GM10248 (cell line): ENCODE data around the gene PRR5L.
"Not testable (repeated sequence)": the region's sequence is repeated elsewhere in the genome, so short reads cannot be mapped to it uniquely, and the experiment has no call there.

Source experiments
- CTCF ChIA-PET: fragments of 300-600 bp; sonication (Branson Sonifier 250); formaldehyde crosslinking; extraction: SDS; loops from one replicate; lab custom pipeline; 2021; ENCODE audit warnings: antibody characterized with exemption; lab: Yijun Ruan, JAX
- POLR2A ChIA-PET: fragments of 350-650 bp; sonication (Branson Sonifier 250); formaldehyde crosslinking; extraction: SDS; loops from one replicate; lab custom pipeline; 2020; ENCODE audit warnings: antibody characterized with exemption; lab: Yijun Ruan, JAX
- DNase-seq: peaks from one replicate; pipeline ENCODE4 v3.0.0; 2012; ENCODE audit errors: extremely low spot score
- TF ChIP-seq, protein P1 (sequence below): IDR thresholded peaks from 2 replicates; pipeline ENCODE4 v1.5.1; 2012; ENCODE audit warnings: mild to moderate bottlenecking, low read depth; ENCODE audit errors: extremely low read depth, missing control alignments, control extremely low read depth

The PRR5L gene

DNA sequence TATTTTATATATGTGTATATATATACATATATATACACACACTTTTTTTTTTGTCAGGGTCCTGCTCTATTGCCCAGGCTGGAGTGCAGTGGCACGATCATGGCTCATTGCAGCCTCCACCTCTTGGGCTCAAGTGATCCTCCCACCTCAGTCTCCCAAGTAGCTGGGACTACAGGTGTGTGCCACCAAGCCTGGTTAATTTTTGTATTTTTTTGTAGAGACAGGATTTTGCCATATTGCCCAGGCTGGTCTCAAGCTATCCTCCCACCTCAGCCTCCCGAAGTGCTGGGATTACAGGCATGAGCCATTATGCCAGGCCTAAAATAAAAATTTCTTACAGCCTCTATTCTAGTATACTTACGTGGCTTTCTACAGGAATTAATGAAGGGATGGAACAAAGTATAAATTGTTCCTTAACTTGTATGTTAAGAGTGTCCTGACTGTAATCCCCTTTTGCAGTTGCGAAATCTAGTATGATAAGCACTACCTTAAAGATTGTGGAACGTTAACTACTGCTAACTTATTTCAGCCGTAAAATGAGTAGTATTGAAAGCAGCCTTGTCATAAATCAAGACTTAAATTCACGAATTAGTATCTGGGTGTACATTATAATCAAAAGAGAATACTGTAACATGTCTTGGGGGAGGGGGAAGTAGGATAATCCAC is 211.9 kb downstream of the PRR5L start:
- ChIA-PET POLR2A (interaction anchor here (0.6 to 1.1 kb wide), 2 partner anchors 96 to 892 kb away, joined by 3 read pairs; no protein-coding TSS in a partner anchor), CTCF (interaction anchor here (1.2 to 3.6 kb wide), 8 partner anchors 9 to 240 kb away, joined by 3 to 40 read pairs (median 10); partner anchors contain the start of gene COMMD9)

DNA sequence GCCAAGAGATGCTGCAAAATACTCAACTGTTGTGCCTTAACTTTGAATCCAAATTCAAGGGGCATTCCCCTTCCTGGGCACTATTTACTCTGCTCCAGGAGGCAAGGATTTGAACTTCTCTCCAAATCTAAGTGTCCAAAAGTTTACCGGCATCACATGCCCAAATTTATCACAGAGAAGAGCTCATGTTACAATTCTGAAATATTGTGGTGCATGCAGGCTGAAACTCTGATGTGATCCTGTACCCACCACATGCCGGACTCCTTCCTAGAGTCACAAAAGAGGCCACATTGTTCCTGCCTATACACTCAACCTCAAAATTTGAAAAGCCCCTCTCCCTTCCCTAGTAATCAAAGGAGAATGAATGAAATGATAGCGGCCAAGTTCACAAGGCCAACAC is 212.7 kb downstream of the PRR5L start:
- CTCF ChIA-PET = interaction anchor here (0.8 to 3.6 kb wide), 14 partner anchors 10 to 239 kb away, joined by 3 to 40 read pairs (median 5); partner anchors contain the start of gene COMMD9
- DNase-seq = no peak
- TF ChIP-seq, protein P1, sequence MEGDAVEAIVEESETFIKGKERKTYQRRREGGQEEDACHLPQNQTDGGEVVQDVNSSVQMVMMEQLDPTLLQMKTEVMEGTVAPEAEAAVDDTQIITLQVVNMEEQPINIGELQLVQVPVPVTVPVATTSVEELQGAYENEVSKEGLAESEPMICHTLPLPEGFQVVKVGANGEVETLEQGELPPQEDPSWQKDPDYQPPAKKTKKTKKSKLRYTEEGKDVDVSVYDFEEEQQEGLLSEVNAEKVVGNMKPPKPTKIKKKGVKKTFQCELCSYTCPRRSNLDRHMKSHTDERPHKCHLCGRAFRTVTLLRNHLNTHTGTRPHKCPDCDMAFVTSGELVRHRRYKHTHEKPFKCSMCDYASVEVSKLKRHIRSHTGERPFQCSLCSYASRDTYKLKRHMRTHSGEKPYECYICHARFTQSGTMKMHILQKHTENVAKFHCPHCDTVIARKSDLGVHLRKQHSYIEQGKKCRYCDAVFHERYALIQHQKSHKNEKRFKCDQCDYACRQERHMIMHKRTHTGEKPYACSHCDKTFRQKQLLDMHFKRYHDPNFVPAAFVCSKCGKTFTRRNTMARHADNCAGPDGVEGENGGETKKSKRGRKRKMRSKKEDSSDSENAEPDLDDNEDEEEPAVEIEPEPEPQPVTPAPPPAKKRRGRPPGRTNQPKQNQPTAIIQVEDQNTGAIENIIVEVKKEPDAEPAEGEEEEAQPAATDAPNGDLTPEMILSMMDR = no peak
- POLR2A ChIA-PET = interaction anchor here (0.6 to 1.1 kb wide), 2 partner anchors 97 to 893 kb away, joined by 3 read pairs; no protein-coding TSS in a partner anchor

More for the DNA sequence above, 211.9 kb downstream of the PRR5L start:
- no peak for DNase-seq
- TF ChIP-seq, protein P1 = no peak

DNA sequence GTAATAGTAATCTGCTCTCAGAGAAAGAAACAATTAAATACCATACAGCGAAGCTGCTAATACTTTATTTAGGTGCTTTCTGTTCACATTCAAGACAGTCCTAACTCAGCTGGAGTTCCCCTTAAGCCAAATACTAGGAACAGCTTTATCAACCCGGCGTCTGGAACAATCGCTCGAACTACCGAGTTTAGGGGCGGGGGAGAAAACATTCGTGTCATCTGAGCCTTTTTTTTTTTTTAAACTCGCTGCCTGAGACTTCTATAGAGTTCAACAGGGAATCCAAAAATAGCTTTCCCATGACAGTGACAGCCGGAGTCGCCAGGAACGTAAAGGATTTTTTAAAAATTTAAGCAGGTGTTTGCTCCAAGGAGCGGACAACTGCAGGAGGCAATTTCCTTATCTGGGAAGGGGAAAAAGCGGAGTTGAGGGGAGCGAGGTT is 213.1 kb downstream of the PRR5L start:
- POLR2A ChIA-PET = no interaction called here
- CTCF ChIA-PET = interaction anchor here (0.8 to 3.6 kb wide), 16 partner anchors 10 to 238 kb away, joined by 3 to 40 read pairs (median 5); partner anchors contain the start of gene COMMD9
- TF ChIP-seq, protein P1 = no peak
- DNase-seq = peak; percentile 16

DNA sequence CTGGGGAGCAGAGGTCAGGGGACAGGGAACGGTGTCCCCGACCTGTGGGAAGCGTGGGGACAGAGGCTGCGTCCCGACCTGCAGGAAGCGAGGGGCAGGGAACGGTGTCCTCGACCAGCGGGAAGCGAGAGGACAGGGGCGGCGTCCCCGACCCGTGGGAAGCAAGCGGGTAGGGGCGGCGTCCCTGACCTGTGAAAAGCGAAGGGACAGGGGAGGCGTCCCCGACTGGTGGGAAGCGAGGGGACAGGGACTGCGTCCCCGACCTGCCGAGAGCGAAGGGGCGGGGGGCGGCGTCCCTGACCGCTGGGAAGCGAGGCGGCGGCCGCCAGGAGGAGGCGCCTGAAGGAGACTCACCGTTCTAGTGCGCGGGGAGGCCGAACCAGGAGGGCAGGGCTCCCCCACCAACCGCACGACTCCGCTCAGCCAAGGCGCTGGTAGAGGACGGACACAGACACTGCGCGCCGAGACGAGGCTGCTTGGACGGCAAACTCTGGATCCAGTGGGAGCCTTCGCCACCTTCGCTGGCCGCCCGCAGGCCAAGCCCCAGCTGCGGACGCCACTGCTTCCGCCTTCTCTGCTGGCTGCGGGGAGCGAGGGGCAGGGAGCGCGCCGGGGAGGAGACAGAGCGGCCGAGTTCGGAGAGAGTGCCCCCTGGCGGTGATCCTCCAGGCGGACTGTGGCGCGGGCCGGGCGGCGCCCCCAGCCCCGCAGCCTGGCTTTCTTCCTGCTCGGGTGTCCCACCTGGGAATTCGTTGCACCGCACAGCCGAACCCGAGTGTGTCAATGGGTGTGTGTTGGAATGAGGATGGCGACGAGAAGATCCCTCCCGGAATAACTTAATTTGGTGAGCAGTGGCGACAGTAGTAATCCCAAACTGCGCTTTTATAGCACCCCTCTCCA is 213.9 kb downstream of the PRR5L start, which contains the start of gene TRAF6:
TSS of gene TRAF6 (minus strand) at position 579 of the 900 bp plus-strand sequence. CDS start 8,757 bp downstream, outside the sequence.
- TF ChIP-seq, protein P1 = peak; percentile 92
- POLR2A ChIA-PET = interaction anchor here (0.6 kb wide), 1 partner anchor 688 kb away, joined by 3 read pairs; no protein-coding TSS in a partner anchor
- CTCF ChIA-PET = interaction anchor here (0.6 to 3.6 kb wide), 20 partner anchors 8 to 556 kb away, joined by 3 to 40 read pairs (median 6); partner anchors contain the start of gene COMMD9
- peak; percentile 94 for DNase-seq

DNA sequence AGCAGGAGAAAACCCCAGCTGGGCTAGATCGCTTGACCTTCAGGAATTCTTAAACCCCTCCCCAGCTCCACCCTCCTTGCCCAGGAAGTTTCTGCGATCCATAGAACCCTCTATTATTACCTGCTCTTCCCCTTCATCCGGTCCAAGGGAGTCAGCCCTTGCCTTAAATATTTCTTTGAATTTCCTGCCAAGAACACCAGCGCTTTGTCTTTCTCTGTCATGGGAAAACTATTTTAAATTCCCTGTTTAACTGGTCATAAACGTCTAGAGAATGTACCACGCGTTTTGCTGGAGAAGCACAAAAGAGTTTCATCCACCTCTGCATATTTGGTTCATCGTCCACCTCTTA is 214.5 kb downstream of the PRR5L start:
- TF ChIP-seq, protein P1 = no peak
- POLR2A ChIA-PET = interaction anchor here (0.6 kb wide), 1 partner anchor 689 kb away, joined by 3 read pairs; no protein-coding TSS in a partner anchor
- peak; percentile 17 for DNase-seq
- CTCF ChIA-PET = interaction anchor here (0.6 to 3.6 kb wide), 15 partner anchors 9 to 557 kb away, joined by 3 to 40 read pairs (median 6); partner anchors contain the start of gene COMMD9

DNA sequence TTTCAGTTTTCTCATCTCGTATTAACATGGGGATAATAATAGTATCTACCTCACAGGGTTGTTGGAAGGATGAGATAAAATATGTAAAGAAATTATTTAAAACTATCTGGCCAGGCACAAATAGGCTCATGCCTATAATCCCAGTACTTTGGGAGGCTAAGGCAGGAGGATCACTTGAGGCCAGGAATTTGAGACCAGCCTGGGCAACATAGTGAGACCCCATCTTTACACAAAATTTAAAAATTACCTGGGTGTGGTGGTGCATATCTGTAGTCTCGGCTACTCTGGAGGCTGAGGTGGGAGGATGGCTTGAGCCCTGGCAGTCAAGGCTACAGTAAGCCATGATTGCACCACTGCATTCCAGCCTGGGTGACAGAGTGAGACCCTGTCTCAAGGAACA is 215.0 kb downstream of the PRR5L start:
- CTCF ChIA-PET = interaction anchor here (0.6 to 3.6 kb wide), 18 partner anchors 9 to 557 kb away, joined by 3 to 40 read pairs (median 5); partner anchors contain the start of genes COMMD9 and PRR5L
- DNase-seq, POLR2A ChIA-PET: not testable (repeated sequence)
